Parathyroid adenoma (tissue), 2 donors: Measurements from ENCODE around the gene F9.

Source experiments
- H2AFZ ChIP-seq: fragments of 300-600 bp; sonication (generic); one replicate; pipeline ENCODE4 v1.7.0; 2017; ENCODE audit warnings: antibody characterized with exemption, mild to moderate bottlenecking
- H3K27ac ChIP-seq: fragments of 300-600 bp; sonication (generic); one replicate; pipeline ENCODE4 v1.7.0; 2017
- H3K27me3 ChIP-seq: fragments of 300-600 bp; sonication (generic); one replicate; pipeline ENCODE4 v1.7.0; 2017; ENCODE audit warnings: low read length; ENCODE audit not compliant: control insufficient read depth, insufficient read depth
- H3K36me3 ChIP-seq: fragments of 300-600 bp; sonication (generic); one replicate; pipeline ENCODE4 v1.7.0; 2017; ENCODE audit warnings: low read length; ENCODE audit not compliant: control insufficient read depth, insufficient read depth
- H3K4me1 ChIP-seq: fragments of 300-600 bp; sonication (generic); one replicate; pipeline ENCODE4 v1.7.0; 2017; ENCODE audit warnings: control low read depth
- H3K4me2 ChIP-seq: fragments of 300-600 bp; sonication (generic); one replicate; pipeline ENCODE4 v1.7.0; 2017; ENCODE audit warnings: low read length
- H3K4me3 ChIP-seq: fragments of 300-600 bp; sonication (generic); one replicate; pipeline ENCODE4 v1.7.0; 2017; ENCODE audit warnings: low read depth, low read length
- H3K79me2 ChIP-seq: fragments of 300-600 bp; sonication (generic); one replicate; pipeline ENCODE4 v1.7.0; 2017; ENCODE audit warnings: control low read depth
- H3K9ac ChIP-seq: fragments of 300-600 bp; sonication (generic); one replicate; pipeline ENCODE4 v1.7.0; 2017; ENCODE audit warnings: mild to moderate bottlenecking
- H3K9me3 ChIP-seq: fragments of 300-600 bp; sonication (generic); one replicate; pipeline ENCODE4 v1.7.0; 2017; ENCODE audit warnings: low read length; ENCODE audit not compliant: control insufficient read depth
- CTCF ChIP-seq: fragments of 300-600 bp; sonication (generic); IDR thresholded peaks from one replicate; pipeline ENCODE4 v1.7.0; 2017; ENCODE audit warnings: antibody characterized with exemption, mild to moderate bottlenecking
- donor health status: primary hyperparathyroidism.

The F9 gene

GRCh38 chrX:139530550-139530949 is at the start of gene F9:
Gene F9 (plus strand): TSS chrX:139530739. CDS start chrX:139530765, 26 bp downstream.
- no peak within 1 kb of the TSS for H2AFZ ChIP-seq
- H3K4me3 ChIP-seq: no peak within 1 kb of the TSS
- H3K36me3 ChIP-seq: no peaks in the 10 kb centered on the region
- no peak within 1 kb of the TSS for H3K4me2 ChIP-seq
- H3K4me1 ChIP-seq: no peaks in the 10 kb centered on the region
- H3K27ac ChIP-seq: no peak within 1 kb of the TSS
- no peak within 1 kb of the TSS for H3K9ac ChIP-seq
- no peaks in the 10 kb centered on the region for H3K79me2 ChIP-seq
- TF ChIP-seq CTCF: no peak
- no peaks in the 10 kb centered on the region for H3K9me3 ChIP-seq
- H3K27me3 ChIP-seq: no peaks in the 10 kb centered on the region

- Histone ChIP-seq H3K9me3 (no peaks in the 10 kb centered on the region), H3K4me2 (no peak overlapping the region), H3K4me3 (no peak overlapping the region), H3K27me3 (no peaks in the 10 kb centered on the region), H2AFZ (no peak overlapping the region), H3K79me2 (no peaks in the 10 kb centered on the region), H3K36me3 (no peaks in the 10 kb centered on the region), H3K4me1 (no peaks in the 10 kb centered on the region), H3K9ac (no peak overlapping the region), H3K27ac (no peak overlapping the region)
- no peak for TF ChIP-seq CTCF
Measured at GRCh38 chrX:139483699-139484098, 46.8 kb upstream of the F9 start.

- H3K36me3 ChIP-seq: no peaks in the 10 kb centered on the region
- H3K4me3 ChIP-seq: no peak overlapping the region
- H3K79me2 ChIP-seq: no peaks in the 10 kb centered on the region
- no peaks in the 10 kb centered on the region for H3K9me3 ChIP-seq
- no peak for TF ChIP-seq CTCF
- H3K4me1 ChIP-seq: no peaks in the 10 kb centered on the region
- no peak overlapping the region for H3K9ac ChIP-seq
- no peak overlapping the region for H2AFZ ChIP-seq
- no peaks in the 10 kb centered on the region for H3K27me3 ChIP-seq
- H3K27ac ChIP-seq: no peak overlapping the region
- no peak overlapping the region for H3K4me2 ChIP-seq
Measured at GRCh38 chrX:139484591-139484990, 45.9 kb upstream of the F9 start.

GRCh38 chrX:139495324-139495723 is 35.2 kb upstream of the F9 start:
- no peak overlapping the region for H2AFZ ChIP-seq
- no peaks in the 10 kb centered on the region for H3K4me1 ChIP-seq
- H3K79me2 ChIP-seq: no peaks in the 10 kb centered on the region
- TF ChIP-seq CTCF: no peak
- no peak overlapping the region for H3K9ac ChIP-seq
- H3K9me3 ChIP-seq: no peaks in the 10 kb centered on the region
- H3K27ac ChIP-seq: no peak overlapping the region
- H3K4me2 ChIP-seq: no peak overlapping the region
- no peaks in the 10 kb centered on the region for H3K27me3 ChIP-seq
- H3K36me3 ChIP-seq: no peaks in the 10 kb centered on the region
- H3K4me3 ChIP-seq: no peak overlapping the region

- Histone ChIP-seq H2AFZ (no peak overlapping the region), H3K27ac (no peak overlapping the region), H3K79me2 (no peaks in the 10 kb centered on the region), H3K9me3 (no peaks in the 10 kb centered on the region), H3K27me3 (no peaks in the 10 kb centered on the region), H3K9ac (no peak overlapping the region), H3K36me3 (no peaks in the 10 kb centered on the region), H3K4me1 (no peaks in the 10 kb centered on the region), H3K4me3 (no peak overlapping the region), H3K4me2 (no peak overlapping the region)
- no peak for TF ChIP-seq CTCF
Measured at GRCh38 chrX:139506333-139506732, 24.2 kb upstream of the F9 start.
